ENCODE measurements around the gene PSMA5.

The PSMA5 gene

DNA sequence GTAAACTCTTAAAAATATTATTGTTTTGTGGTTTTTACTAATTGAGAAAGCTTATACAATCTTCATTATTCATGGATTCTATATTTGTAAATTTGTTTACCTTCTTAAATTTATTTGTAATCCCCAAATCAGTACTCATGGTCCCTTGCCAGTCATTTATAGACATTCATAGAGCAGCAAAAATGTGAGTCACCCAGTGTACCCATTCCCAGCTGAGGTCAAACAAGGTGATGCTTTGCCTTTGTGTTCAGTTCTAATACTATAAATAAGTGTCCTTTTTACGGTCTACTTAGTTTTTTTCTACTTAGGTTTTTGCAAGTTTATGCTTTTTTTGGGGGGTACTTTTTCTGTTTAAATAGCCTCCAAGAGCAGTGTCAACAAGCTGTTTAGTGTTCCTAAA is 64.6 kb downstream of the PSMA5 start:
- no peak overlapping the region for H3K27ac ChIP-seq
- DNase-seq (ENCODE audit: low spot score): no peak
- CTCF ChIA-PET: interaction anchor here (0.8 kb wide), 1 partner anchor 57 kb away, joined by 3 read pairs; no protein-coding TSS in a partner anchor
- TF ChIP-seq, protein P1, sequence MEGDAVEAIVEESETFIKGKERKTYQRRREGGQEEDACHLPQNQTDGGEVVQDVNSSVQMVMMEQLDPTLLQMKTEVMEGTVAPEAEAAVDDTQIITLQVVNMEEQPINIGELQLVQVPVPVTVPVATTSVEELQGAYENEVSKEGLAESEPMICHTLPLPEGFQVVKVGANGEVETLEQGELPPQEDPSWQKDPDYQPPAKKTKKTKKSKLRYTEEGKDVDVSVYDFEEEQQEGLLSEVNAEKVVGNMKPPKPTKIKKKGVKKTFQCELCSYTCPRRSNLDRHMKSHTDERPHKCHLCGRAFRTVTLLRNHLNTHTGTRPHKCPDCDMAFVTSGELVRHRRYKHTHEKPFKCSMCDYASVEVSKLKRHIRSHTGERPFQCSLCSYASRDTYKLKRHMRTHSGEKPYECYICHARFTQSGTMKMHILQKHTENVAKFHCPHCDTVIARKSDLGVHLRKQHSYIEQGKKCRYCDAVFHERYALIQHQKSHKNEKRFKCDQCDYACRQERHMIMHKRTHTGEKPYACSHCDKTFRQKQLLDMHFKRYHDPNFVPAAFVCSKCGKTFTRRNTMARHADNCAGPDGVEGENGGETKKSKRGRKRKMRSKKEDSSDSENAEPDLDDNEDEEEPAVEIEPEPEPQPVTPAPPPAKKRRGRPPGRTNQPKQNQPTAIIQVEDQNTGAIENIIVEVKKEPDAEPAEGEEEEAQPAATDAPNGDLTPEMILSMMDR (conservative IDR thresholded peaks at IDR 0.05; ENCODE audit: low read depth): no peak
- POLR2A ChIA-PET (ENCODE audit: low non-redundant PET): no interaction called here

DNA sequence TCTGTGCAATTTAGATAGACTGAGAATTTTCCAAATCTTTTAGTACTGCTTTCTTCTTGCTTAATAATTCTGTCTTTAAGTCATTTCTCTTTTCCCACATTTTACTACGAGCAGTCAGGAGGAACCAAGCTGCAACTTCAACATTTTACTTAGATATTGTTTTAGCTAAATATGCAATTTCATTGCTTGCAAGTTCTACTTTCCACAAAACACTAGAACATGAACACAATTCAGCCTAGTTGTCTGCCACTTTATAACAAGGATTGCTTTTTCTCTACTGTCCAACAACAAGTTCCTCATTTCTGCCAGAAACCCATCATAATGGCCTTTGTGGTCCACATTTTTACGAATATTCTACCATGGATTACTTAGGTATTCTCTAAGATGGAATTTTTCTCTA is 65.2 kb downstream of the PSMA5 start:
- TF ChIP-seq, protein P1 (conservative IDR thresholded peaks at IDR 0.05; ENCODE audit: low read depth): no peak
- CTCF ChIA-PET: interaction anchor here (0.8 kb wide), 1 partner anchor 56 kb away, joined by 3 read pairs; no protein-coding TSS in a partner anchor
- no peak overlapping the region for H3K27ac ChIP-seq
- POLR2A ChIA-PET (ENCODE audit: low non-redundant PET): no interaction called here
- DNase-seq (ENCODE audit: low spot score): no peak

DNA sequence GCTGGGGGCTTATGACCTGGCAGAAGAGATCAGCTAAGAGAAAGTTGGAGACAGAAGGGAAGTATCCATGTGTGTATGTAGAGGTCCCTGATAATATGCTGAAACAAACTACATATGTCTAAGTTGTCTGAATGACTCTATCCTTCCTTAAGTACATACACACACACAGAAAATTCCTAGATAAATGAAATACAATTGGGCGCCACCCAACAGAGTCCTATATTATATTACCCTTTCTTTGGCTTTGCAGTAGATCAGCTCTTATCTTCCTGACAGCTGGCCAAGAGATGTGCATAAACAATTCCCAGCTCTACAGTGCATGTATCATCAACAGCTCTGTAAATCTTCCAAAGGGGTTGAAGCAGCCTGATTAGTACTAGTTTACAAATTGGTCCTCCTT is 68.6 kb downstream of the PSMA5 start:
- DNase-seq (ENCODE audit: low spot score): no peak
- TF ChIP-seq, protein P1 (conservative IDR thresholded peaks at IDR 0.05; ENCODE audit: low read depth): no peak
- CTCF ChIA-PET: no interaction called here
- no peak overlapping the region for H3K27ac ChIP-seq
- POLR2A ChIA-PET (ENCODE audit: low non-redundant PET): no interaction called here

DNA sequence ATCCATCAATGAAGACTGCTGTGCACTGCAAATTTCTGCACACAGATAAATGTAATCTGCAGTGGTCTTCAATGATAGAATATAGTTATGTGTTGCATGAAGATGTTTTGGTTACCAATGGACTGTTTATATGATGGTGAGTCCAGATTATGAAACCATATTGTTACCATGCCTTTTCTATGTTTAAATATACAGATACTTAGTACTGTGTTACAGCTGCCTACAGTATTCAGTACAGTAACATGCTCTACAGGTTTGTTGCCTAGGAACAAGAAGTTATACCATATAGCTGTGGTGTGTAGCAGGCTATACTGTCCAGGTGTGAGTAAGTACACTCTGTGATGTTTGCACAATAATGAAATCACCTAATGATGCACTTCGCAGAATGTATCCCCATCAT is 69.3 kb downstream of the PSMA5 start:
- ChIA-PET CTCF (no interaction called here), POLR2A (ENCODE audit: low non-redundant PET) (no interaction called here)
- H3K27ac ChIP-seq: no peak overlapping the region
- TF ChIP-seq, protein P1 (conservative IDR thresholded peaks at IDR 0.05; ENCODE audit: low read depth): no peak
- DNase-seq (ENCODE audit: low spot score): no peak

DNA sequence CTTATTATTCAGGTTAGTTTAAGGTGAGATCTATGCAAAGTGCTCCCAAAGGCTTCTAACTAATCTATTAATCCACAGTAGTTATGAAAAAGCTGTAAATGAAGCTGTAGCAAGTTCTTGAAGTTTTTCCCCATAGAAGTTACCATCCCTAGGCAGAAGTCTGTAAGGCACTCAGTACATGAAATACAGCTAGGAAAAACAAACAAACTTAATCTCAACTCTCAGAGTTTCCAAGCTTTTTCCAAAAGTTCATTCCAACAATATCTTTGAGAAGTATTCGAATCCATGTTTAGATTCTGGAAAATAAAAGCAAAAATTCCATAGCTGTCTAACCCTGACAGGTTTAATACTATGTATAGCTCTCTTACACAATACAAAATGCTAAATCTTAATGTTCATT is 69.7 kb downstream of the PSMA5 start:
- TF ChIP-seq, protein P1 (conservative IDR thresholded peaks at IDR 0.05; ENCODE audit: low read depth): no peak
- ChIA-PET CTCF (no interaction called here), POLR2A (ENCODE audit: low non-redundant PET) (no interaction called here)
- H3K27ac ChIP-seq: no peak overlapping the region
- DNase-seq (ENCODE audit: low spot score): no peak

DNA sequence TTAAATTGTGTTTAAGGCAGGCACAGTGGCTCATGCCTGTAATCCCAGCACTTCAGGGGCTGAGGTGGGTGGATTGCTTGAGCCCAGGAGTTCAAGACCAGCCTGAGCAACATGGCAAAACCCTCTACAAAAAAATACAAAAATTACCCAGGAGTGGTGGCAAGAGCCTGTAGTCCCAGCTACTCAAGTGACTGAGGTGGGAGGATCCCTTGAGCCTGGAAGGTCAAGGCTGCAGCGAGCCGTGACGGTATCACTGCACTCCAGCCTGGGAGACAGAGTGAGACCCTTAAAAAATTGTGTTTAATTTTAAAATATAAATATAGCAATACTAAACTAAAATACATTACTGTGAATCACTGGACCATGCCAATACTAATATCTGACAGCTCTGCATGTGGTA is 71.3 kb downstream of the PSMA5 start:
- TF ChIP-seq, protein P1 (conservative IDR thresholded peaks at IDR 0.05; ENCODE audit: low read depth): no peak
- no peak for DNase-seq (ENCODE audit: low spot score)
- ChIA-PET POLR2A (ENCODE audit: low non-redundant PET) (no interaction called here), CTCF (no interaction called here)
- no peak overlapping the region for H3K27ac ChIP-seq

DNA sequence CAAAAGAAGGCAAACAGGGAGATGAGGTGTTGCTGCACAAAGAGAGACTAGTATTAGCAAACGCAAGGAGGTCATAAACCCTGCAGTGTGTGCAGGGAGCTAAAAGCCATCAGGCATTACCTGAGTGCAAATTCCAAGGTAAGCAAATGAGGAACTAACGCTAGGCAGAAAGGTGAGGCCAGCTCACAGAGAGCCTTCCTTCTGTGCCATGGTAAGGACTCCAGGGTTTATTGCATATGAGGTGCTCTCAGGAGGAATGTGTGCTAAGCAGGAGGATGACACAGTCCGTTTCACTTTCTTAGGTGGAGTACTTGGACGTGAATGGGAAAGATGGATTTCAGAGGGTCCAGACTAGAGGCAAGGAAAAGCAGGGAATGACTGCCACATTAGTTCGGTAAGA is 74.8 kb downstream of the PSMA5 start:
- no peak overlapping the region for H3K27ac ChIP-seq
- ChIA-PET CTCF (no interaction called here), POLR2A (ENCODE audit: low non-redundant PET) (no interaction called here)
- DNase-seq (ENCODE audit: low spot score): no peak
- TF ChIP-seq, protein P1 (conservative IDR thresholded peaks at IDR 0.05; ENCODE audit: low read depth): no peak

Data from RWPE1 (cell line).